HepG2 (cell line): ENCODE measurements around the gene PLXNB2. TPM values are rescaled to one million over a fixed set of nuclear protein-coding genes. Genes with fewer than 3 reads are reported as not detected.
A peak's percentile ranks its signal among the peaks of the same experiment; 100 is the strongest.

Experiments
- CSRNP2 ChIP-seq: sonication (generic); formaldehyde crosslinking; conservative IDR thresholded peaks from 2 replicates; pipeline ENCODE4 v1.8.0; 2022; ENCODE audit warnings: low read depth, missing genetic modification reagents
- HDAC2 ChIP-seq: sonication (generic); formaldehyde crosslinking; IDR thresholded peaks from 2 replicates; pipeline ENCODE4 v1.4.0; 2020; ENCODE audit warnings: missing genetic modification reagents
- NR2F2 ChIP-seq: IDR thresholded peaks from 2 replicates; pipeline ENCODE4 v1.6.1; 2012; ENCODE audit warnings: low read depth, inconsistent platforms, borderline replicate concordance
- RAD51 ChIP-seq: fragments of 450-650 bp; IDR thresholded peaks from 2 replicates; pipeline ENCODE4 v1.6.1; 2016; ENCODE audit warnings: borderline replicate concordance
- RCOR2 ChIP-seq: IDR thresholded peaks from 2 replicates; pipeline ENCODE4 v1.6.1; 2016; ENCODE audit warnings: missing biosample characterization, missing genetic modification reagents
- RFX5 ChIP-seq: IDR thresholded peaks from 2 replicates; pipeline ENCODE4 v1.6.1; 2011; ENCODE audit warnings: low read depth, low read length, improper control_type of control experiment
- SATB2 ChIP-seq: sonication (generic); formaldehyde crosslinking; IDR thresholded peaks from 2 replicates; pipeline ENCODE4 v1.5.0; 2020; ENCODE audit warnings: missing genetic modification reagents
- SMAD1 ChIP-seq: sonication (generic); formaldehyde crosslinking; IDR thresholded peaks from 2 replicates; pipeline ENCODE4 v1.4.0; 2020; ENCODE audit warnings: missing genetic modification reagents, low read depth, mild to moderate bottlenecking, borderline replicate concordance
- SMARCE1 ChIP-seq: fragments of 450-650 bp; IDR thresholded peaks from 2 replicates; pipeline ENCODE4 v1.6.1; 2017; ENCODE audit warnings: borderline replicate concordance
- SMYD3 ChIP-seq: sonication (generic); formaldehyde crosslinking; IDR thresholded peaks from 2 replicates; pipeline ENCODE4 v1.8.1; 2023; ENCODE audit warnings: mild to moderate bottlenecking, missing genetic modification reagents
- SYNCRIP ChIP-seq: fragments of 200-400 bp; formaldehyde crosslinking; IDR thresholded peaks from 2 replicates; pipeline ENCODE4 v1.6.1; 2018; ENCODE audit warnings: mild to moderate bottlenecking, low read depth, low read length; ENCODE audit not compliant: insufficient read depth
- TIGD3 ChIP-seq: sonication (generic); formaldehyde crosslinking; IDR thresholded peaks from 2 replicates; pipeline ENCODE4 v1.5.1; 2020; ENCODE audit warnings: mild to moderate bottlenecking, missing genetic modification reagents, borderline replicate concordance
- ZC3H13 ChIP-seq: sonication (generic); formaldehyde crosslinking; IDR thresholded peaks from 2 replicates; pipeline ENCODE4 v1.8.1; 2023; ENCODE audit warnings: mild to moderate bottlenecking, missing genetic modification reagents, moderate library complexity
- ZNF143 ChIP-seq: sonication (generic); formaldehyde crosslinking; IDR thresholded peaks from 2 replicates; pipeline ENCODE4 v1.4.0; 2020; ENCODE audit warnings: missing genetic modification reagents
- ZNF280B ChIP-seq: sonication (generic); formaldehyde crosslinking; IDR thresholded peaks from 2 replicates; pipeline ENCODE4 v1.5.0; 2020; ENCODE audit warnings: missing genetic modification reagents, mild to moderate bottlenecking, borderline replicate concordance
- ZNF567 ChIP-seq: sonication (generic); formaldehyde crosslinking; IDR thresholded peaks from 2 replicates; pipeline ENCODE4 v1.8.1; 2023; ENCODE audit warnings: mild to moderate bottlenecking, missing genetic modification reagents, borderline replicate concordance
- ZNF607 ChIP-seq: sonication (generic); formaldehyde crosslinking; IDR thresholded peaks from 2 replicates; pipeline ENCODE4 v1.5.1; 2020; ENCODE audit warnings: missing genetic modification reagents, mild to moderate bottlenecking, borderline replicate concordance
- ZNF619 ChIP-seq: sonication (generic); formaldehyde crosslinking; IDR thresholded peaks from 2 replicates; pipeline ENCODE4 v1.4.0; 2020; ENCODE audit warnings: mild to moderate bottlenecking, missing genetic modification reagents
- ZNF703 ChIP-seq: sonication (generic); formaldehyde crosslinking; IDR thresholded peaks from 2 replicates; pipeline ENCODE4 v1.5.1; 2020; ENCODE audit warnings: missing genetic modification reagents, mild to moderate bottlenecking, moderate library complexity, borderline replicate concordance
- ZNF777 ChIP-seq: sonication (generic); formaldehyde crosslinking; IDR thresholded peaks from 2 replicates; pipeline ENCODE4 v1.4.0; 2020; ENCODE audit warnings: missing genetic modification reagents
- ZSCAN31 ChIP-seq: sonication (generic); formaldehyde crosslinking; IDR thresholded peaks from 2 replicates; pipeline ENCODE4 v1.5.0; 2020; ENCODE audit warnings: low read depth, mild to moderate bottlenecking, missing genetic modification reagents
- polyA plus RNA-seq, 8 experiments: library from polyadenylated mRNA; depleted of rRNA in 3 of 8; stranded (reverse) in 7 of 8; unstranded in 1 of 8; fragments of >200 nt; fragmentation: Illumina TruSeq in 4 of 8; extraction: Trizol in 4 of 8; gene quantifications; 2 replicates each; pipeline versions ENCODE4 v1.2.1 to v1.2.3, GENCODE V29; 2011 to 2016; ENCODE audit warnings: low read depth in 4 of 8, missing spikeins in 1 of 8, mixed read lengths in 1 of 8; ENCODE audit not compliant: insufficient read depth in 1 of 8
- total RNA-seq, 5 experiments: library from RNA; depleted of rRNA; stranded (reverse); fragments of >200 nt; fragmentation: Illumina TruSeq; extraction: Trizol; gene quantifications; 2 replicates each; pipeline ENCODE4 v1.2.3, GENCODE V29; 2016; ENCODE audit warnings: low read depth in 1 of 5
- TF ChIP-seq, protein P1 (sequence below): sonication (generic); formaldehyde crosslinking; IDR thresholded peaks from 2 replicates; pipeline ENCODE4 v1.5.0; 2020; ENCODE audit warnings: mild to moderate bottlenecking, missing genetic modification reagents, moderate library complexity
- TF ChIP-seq, protein P2 (sequence below): sonication (generic); formaldehyde crosslinking; IDR thresholded peaks from 2 replicates; pipeline ENCODE4 v1.4.0; 2020; ENCODE audit warnings: low read depth, mild to moderate bottlenecking, missing genetic modification reagents

The PLXNB2 gene
- total and polyA plus RNA-seq, 2 of the 13 experiments (the other 11 are each of a cell fraction or from before 2014, with no cell fraction given): 32.6 to 68.9 TPM

- TF ChIP-seq TIGD3 (no peak), SMAD1 (CRISPR knock-in tag) (no peak), ZNF143 (CRISPR knock-in tag) (0 out of 2 replicates have a peak, but pooled peaks have one; percentile 23), ZNF567 (CRISPR knock-in tag) (no peak), NR2F2 (peak; percentile 13; the same call in 1 of the 2 replicates), ZNF703 (CRISPR knock-in tag) (peak; percentile 67; the same call in 1 of the 2 replicates), CSRNP2 (CRISPR knock-in tag) (no peak), RCOR2 (CRISPR knock-in tag) (no peak), ZNF280B (CRISPR knock-in tag) (no peak), RFX5 (no peak), ZC3H13 (CRISPR knock-in tag) (0 out of 2 replicates have a peak, but pooled peaks have one; percentile 71), ZSCAN31 (CRISPR knock-in tag) (peak; percentile 20; the same call in 1 of the 2 replicates), SMYD3 (CRISPR knock-in tag) (no peak), ZNF619 (CRISPR knock-in tag) (no peak), ZNF777 (CRISPR knock-in tag) (peak; percentile 88), RAD51 (no peak), SATB2 (CRISPR knock-in tag) (peak; percentile 37; the same call in 1 of the 2 replicates), SMARCE1 (no peak), ZNF607 (no peak; the same call in none of the 2 replicates), SYNCRIP (no peak), HDAC2 (CRISPR knock-in tag) (peak; percentile 46; the same call in 1 of the 2 replicates)
- TF ChIP-seq, protein P1, sequence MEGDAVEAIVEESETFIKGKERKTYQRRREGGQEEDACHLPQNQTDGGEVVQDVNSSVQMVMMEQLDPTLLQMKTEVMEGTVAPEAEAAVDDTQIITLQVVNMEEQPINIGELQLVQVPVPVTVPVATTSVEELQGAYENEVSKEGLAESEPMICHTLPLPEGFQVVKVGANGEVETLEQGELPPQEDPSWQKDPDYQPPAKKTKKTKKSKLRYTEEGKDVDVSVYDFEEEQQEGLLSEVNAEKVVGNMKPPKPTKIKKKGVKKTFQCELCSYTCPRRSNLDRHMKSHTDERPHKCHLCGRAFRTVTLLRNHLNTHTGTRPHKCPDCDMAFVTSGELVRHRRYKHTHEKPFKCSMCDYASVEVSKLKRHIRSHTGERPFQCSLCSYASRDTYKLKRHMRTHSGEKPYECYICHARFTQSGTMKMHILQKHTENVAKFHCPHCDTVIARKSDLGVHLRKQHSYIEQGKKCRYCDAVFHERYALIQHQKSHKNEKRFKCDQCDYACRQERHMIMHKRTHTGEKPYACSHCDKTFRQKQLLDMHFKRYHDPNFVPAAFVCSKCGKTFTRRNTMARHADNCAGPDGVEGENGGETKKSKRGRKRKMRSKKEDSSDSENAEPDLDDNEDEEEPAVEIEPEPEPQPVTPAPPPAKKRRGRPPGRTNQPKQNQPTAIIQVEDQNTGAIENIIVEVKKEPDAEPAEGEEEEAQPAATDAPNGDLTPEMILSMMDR (CRISPR knock-in tag): peak; percentile 54; the same call in 1 of the 2 replicates
- TF ChIP-seq, protein P2, sequence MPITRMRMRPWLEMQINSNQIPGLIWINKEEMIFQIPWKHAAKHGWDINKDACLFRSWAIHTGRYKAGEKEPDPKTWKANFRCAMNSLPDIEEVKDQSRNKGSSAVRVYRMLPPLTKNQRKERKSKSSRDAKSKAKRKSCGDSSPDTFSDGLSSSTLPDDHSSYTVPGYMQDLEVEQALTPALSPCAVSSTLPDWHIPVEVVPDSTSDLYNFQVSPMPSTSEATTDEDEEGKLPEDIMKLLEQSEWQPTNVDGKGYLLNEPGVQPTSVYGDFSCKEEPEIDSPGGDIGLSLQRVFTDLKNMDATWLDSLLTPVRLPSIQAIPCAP (CRISPR knock-in tag): no peak
Measured at GRCh38 chr22:50326956-50327710, 19.7 kb upstream of the PLXNB2 start, which contains the start of gene DENND6B (continued).
